ENCODE data around the gene MAOB.

MAOB gene

GRCh38 chrX:43758044-43758443 is 124.2 kb downstream of the MAOB start:
- H3K4me3 ChIP-seq (ENCODE audit: low read depth, low read length), result no peak overlapping the region
- no peak for TF ChIP-seq CTCF (IDR thresholded peaks at IDR 0.05; ENCODE audit: low read depth, low read length)

- no peak for TF ChIP-seq CTCF (IDR thresholded peaks at IDR 0.05; ENCODE audit: low read depth, low read length)
- H3K4me3 ChIP-seq (ENCODE audit: low read depth, low read length), result no peak overlapping the region
These were observed 126.2 kb downstream of the MAOB start for GRCh38 chrX:43756076-43756475.

GRCh38 chrX:43753637-43754036 is 128.6 kb downstream of the MAOB start:
- no peak for TF ChIP-seq CTCF (IDR thresholded peaks at IDR 0.05; ENCODE audit: low read depth, low read length)

DNA sequence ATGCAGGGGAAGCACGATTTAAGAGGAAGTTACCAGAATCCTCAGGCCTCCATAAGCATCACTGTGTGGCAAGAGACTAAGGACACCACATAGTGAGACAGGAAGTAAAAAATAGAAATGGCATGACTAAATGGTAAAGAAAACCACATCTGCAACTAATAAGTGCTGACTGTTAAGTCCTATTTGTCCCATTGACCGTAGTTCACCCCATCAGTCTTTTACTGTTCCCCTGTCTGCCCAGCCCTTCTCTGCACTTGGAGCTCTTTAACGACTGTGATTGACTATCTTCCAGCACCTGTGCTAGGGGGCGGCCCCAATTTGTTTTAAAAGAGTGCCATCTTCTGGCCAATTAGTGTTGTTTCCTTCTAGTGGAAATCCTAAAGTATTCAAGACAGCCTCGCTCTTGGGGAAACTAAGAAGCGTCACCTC is 132.0 kb downstream of the MAOB start:
- no peak for TF ChIP-seq CTCF (IDR thresholded peaks at IDR 0.05; ENCODE audit: low read depth, low read length)

More at GRCh38 chrX:43753637-43754036, 128.6 kb downstream of the MAOB start:
- no peak overlapping the region for H3K4me3 ChIP-seq (ENCODE audit: low read depth, low read length)

GRCh38 chrX:43747476-43747875 is 134.8 kb downstream of the MAOB start:
- H3K4me3 ChIP-seq (ENCODE audit: low read depth, low read length), result no peak overlapping the region
- TF ChIP-seq CTCF (IDR thresholded peaks at IDR 0.05; ENCODE audit: low read depth, low read length), result no peak

More for the DNA sequence above, 132.0 kb downstream of the MAOB start:
- H3K4me3 ChIP-seq (ENCODE audit: low read depth, low read length), result no peak overlapping the region

DNA sequence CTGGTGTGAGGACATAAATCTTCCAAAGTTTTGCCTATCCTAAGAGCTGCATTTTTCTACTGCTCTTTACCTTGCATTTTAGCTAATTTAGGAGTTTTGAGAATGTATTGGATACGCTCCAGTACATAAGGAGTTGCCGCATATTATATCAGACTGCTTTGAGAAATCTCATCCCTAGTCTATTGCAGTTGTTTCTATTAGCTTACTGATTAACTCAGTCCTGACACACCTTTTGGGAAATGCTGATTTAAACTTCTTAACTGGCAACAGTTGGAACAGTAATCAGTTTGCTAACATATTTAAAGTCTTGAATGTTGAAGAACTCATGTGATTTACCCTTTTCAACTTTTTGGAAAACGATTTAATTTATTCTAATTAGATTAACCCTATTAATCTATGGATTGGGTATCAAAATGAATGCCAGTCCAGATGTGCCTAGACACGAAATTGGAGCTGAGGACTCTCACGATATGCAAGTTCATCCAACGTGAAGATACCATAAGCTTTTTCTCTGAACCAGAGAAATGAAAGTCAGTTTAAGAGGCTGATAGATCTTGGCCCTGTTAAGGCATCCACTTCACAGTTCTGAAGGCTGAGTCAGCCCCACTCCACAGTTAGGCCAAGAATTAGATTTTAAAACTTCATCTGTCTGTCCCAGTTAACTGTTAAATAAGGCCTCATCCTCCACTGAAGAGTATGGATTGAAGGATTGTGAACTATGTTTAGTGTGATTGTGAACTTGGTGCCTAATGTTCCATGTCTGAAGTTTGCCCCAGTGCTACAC is 136.1 kb downstream of the MAOB start:
- no peak for TF ChIP-seq CTCF (IDR thresholded peaks at IDR 0.05; ENCODE audit: low read depth, low read length)

DNA sequence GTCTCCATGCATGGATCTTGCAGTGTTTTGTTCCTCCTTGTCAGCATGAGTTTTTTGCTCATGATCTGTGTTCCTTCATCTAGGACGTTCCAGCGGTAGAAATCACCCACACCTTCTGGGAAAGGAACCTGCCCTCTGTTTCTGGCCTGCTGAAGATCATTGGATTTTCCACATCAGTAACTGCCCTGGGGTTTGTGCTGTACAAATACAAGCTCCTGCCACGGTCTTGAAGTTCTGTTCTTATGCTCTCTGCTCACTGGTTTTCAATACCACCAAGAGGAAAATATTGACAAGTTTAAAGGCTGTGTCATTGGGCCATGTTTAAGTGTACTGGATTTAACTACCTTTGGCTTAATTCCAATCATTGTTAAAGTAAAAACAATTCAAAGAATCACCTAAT is 138.0 kb downstream of the MAOB start:
- no peak overlapping the region for H3K4me3 ChIP-seq (ENCODE audit: low read depth, low read length)
- TF ChIP-seq CTCF (IDR thresholded peaks at IDR 0.05; ENCODE audit: low read depth, low read length), result no peak

More for the DNA sequence above, 136.1 kb downstream of the MAOB start:
- no peak overlapping the region for H3K4me3 ChIP-seq (ENCODE audit: low read depth, low read length)
